Measurements from ENCODE around the gene TUNAR.

GRCh38 chr14:95918466-95918865, 41.8 kb downstream of the TUNAR start:
- TF ChIP-seq EP300 (IDR thresholded peaks at IDR 0.05; ENCODE audit: borderline replicate concordance) (no peak), NFIC (IDR thresholded peaks at IDR 0.05) (no peak), EGR1 (IDR thresholded peaks at IDR 0.05) (no peak), RAD21 (IDR thresholded peaks at IDR 0.05; ENCODE audit: low read depth) (no peak), REST (IDR thresholded peaks at IDR 0.05; ENCODE audit: low read depth) (no peak)

All from Ishikawa (cell line).